HEK293 (cell line): ENCODE data around the gene VASN.

Source experiments
- CTCF ChIA-PET: fragments of 350-600 bp; formaldehyde crosslinking; extraction: SDS; loops from one replicate; lab custom pipeline; 2021; ENCODE audit warnings: antibody characterized with exemption; lab: Yijun Ruan, JAX
- POLR2A ChIA-PET: fragments of 300-600 bp; formaldehyde crosslinking; extraction: SDS; loops from one replicate; lab custom pipeline; 2020; ENCODE audit warnings: antibody characterized with exemption, inconsistent platforms; lab: Yijun Ruan, JAX
- H3K27ac ChIP-seq: fragments of 200-500 bp; sonication (Bioruptor generic); 2 replicates; pipeline ENCODE4 v1.5.1; 2014; ENCODE audit warnings: low read depth, low read length, control low read depth, inconsistent platforms; ENCODE audit errors: extremely low read depth
- H3K36me3 ChIP-seq, 2 experiments: fragments of 200-500 bp in 1 of 2; sonication (Bioruptor generic) in 1 of 2; 1 replicate in 1 of 2; 2 replicates in 1 of 2; pipeline ENCODE4 v1.5.1; 2014 to 2017; ENCODE audit warnings: inconsistent platforms in 2 of 2, low read length in 2 of 2; ENCODE audit not compliant: control insufficient read depth in 2 of 2, insufficient read depth in 1 of 2
- H3K4me1 ChIP-seq: fragments of 200-500 bp; sonication (Bioruptor generic); 2 replicates; pipeline ENCODE4 v1.5.1; 2014; ENCODE audit warnings: mild to moderate bottlenecking, low read length, inconsistent platforms; ENCODE audit not compliant: control insufficient read depth, insufficient read depth
- H3K4me3 ChIP-seq: 2 replicates; pipeline ENCODE4 v1.5.1; 2011; ENCODE audit warnings: low read depth, mild to moderate bottlenecking, control low read depth, low read length, moderate library complexity
- H3K9me3 ChIP-seq: fragments of 200-500 bp; sonication (Bioruptor generic); 2 replicates; pipeline ENCODE4 v1.5.1; 2014; ENCODE audit warnings: low read depth, low read length, inconsistent platforms; ENCODE audit not compliant: control insufficient read depth, insufficient read depth
- EGR2 ChIP-seq: fragments of 450-650 bp; formaldehyde crosslinking; IDR thresholded peaks from 2 replicates; pipeline ENCODE4 v1.5.1; 2016; ENCODE audit warnings: low read depth, missing biosample characterization, missing genetic modification characterization
- GLIS1 ChIP-seq: fragments of 450-650 bp; formaldehyde crosslinking; IDR thresholded peaks from 2 replicates; pipeline ENCODE4 v1.5.1; 2016; ENCODE audit warnings: missing biosample characterization, missing genetic modification characterization
- IKZF3 ChIP-seq: fragments of 450-650 bp; IDR thresholded peaks from 2 replicates; pipeline ENCODE4 v1.5.0; 2018; ENCODE audit warnings: missing biosample characterization, mild to moderate bottlenecking, missing genetic modification characterization, moderate library complexity
- KLF1 ChIP-seq: fragments of 450-650 bp; formaldehyde crosslinking; IDR thresholded peaks from 2 replicates; pipeline ENCODE4 v1.5.1; 2016; ENCODE audit warnings: missing biosample characterization, missing genetic modification characterization
- PATZ1 ChIP-seq: fragments of 450-650 bp; formaldehyde crosslinking; IDR thresholded peaks from 2 replicates; pipeline ENCODE4 v1.5.1; 2016; ENCODE audit warnings: missing biosample characterization, missing genetic modification characterization
- PRDM1 ChIP-seq: fragments of 450-650 bp; formaldehyde crosslinking; IDR thresholded peaks from 2 replicates; pipeline ENCODE4; 2016; ENCODE audit warnings: missing biosample characterization, missing genetic modification characterization
- SCRT1 ChIP-seq: fragments of 450-650 bp; formaldehyde crosslinking; IDR thresholded peaks from 2 replicates; pipeline ENCODE4 v1.5.1; 2016; ENCODE audit warnings: missing biosample characterization, missing genetic modification characterization, borderline replicate concordance
- SP2 ChIP-seq: fragments of 450-650 bp; formaldehyde crosslinking; IDR thresholded peaks from 2 replicates; pipeline ENCODE4 v1.5.1; 2016; ENCODE audit warnings: missing biosample characterization, missing genetic modification characterization
- ZFHX2 ChIP-seq: fragments of 450-650 bp; formaldehyde crosslinking; conservative IDR thresholded peaks from 2 replicates; pipeline ENCODE4 v1.5.1; 2016; ENCODE audit warnings: missing biosample characterization, missing genetic modification characterization
- ZIC2 ChIP-seq: fragments of 450-650 bp; formaldehyde crosslinking; IDR thresholded peaks from 2 replicates; pipeline ENCODE4 v1.5.1; 2016; ENCODE audit warnings: missing biosample characterization, missing genetic modification characterization
- ZNF16 ChIP-seq: fragments of 450-650 bp; formaldehyde crosslinking; IDR thresholded peaks from 2 replicates; pipeline ENCODE4 v1.5.1; 2016; ENCODE audit warnings: low read depth, missing biosample characterization, missing genetic modification characterization
- ZNF174 ChIP-seq: fragments of 450-650 bp; formaldehyde crosslinking; IDR thresholded peaks from 2 replicates; pipeline ENCODE4 v1.5.0; 2017; ENCODE audit warnings: missing biosample characterization, mild to moderate bottlenecking, missing genetic modification characterization
- ZNF514 ChIP-seq: fragments of 450-650 bp; formaldehyde crosslinking; IDR thresholded peaks from 2 replicates; pipeline ENCODE4 v1.5.1; 2016; ENCODE audit warnings: missing biosample characterization, missing genetic modification characterization
- ZNF585B ChIP-seq: fragments of 450-650 bp; formaldehyde crosslinking; IDR thresholded peaks from 2 replicates; pipeline ENCODE4 v1.5.1; 2016; ENCODE audit warnings: missing biosample characterization, missing genetic modification characterization
- ZNF621 ChIP-seq: fragments of 450-650 bp; formaldehyde crosslinking; IDR thresholded peaks from 2 replicates; pipeline ENCODE4 v1.5.1; 2017; ENCODE audit warnings: missing biosample characterization, missing genetic modification characterization
- ZNF677 ChIP-seq: fragments of 450-650 bp; IDR thresholded peaks from 2 replicates; pipeline ENCODE4 v1.5.0; 2018; ENCODE audit warnings: missing biosample characterization, mild to moderate bottlenecking, missing genetic modification characterization, moderate library complexity
- TF ChIP-seq, protein P1 (sequence below): fragments of 450-650 bp; formaldehyde crosslinking; IDR thresholded peaks from 2 replicates; pipeline ENCODE4 v1.5.1; 2016; ENCODE audit warnings: missing biosample characterization, missing genetic modification characterization, borderline replicate concordance
- TF ChIP-seq, protein P2 (sequence below): fragments of 450-650 bp; formaldehyde crosslinking; IDR thresholded peaks from 2 replicates; pipeline ENCODE4 v1.5.1; 2016; ENCODE audit warnings: missing biosample characterization, missing genetic modification characterization
- TF ChIP-seq, protein P3 (sequence below): fragments of 450-650 bp; formaldehyde crosslinking; IDR thresholded peaks from 2 replicates; pipeline ENCODE4 v1.5.1; 2016; ENCODE audit warnings: missing biosample characterization, missing genetic modification characterization
- TF ChIP-seq, protein P4 (sequence below): fragments of 450-650 bp; formaldehyde crosslinking; IDR thresholded peaks from 2 replicates; pipeline ENCODE4 v1.5.1; 2017; ENCODE audit warnings: missing biosample characterization, missing genetic modification characterization

Gene VASN

GRCh38 chr16:4392382-4393239, 21.0 kb downstream of the VASN start:
- CTCF ChIA-PET, result interaction anchor here (0.9 to 6.9 kb wide), 3 partner anchors 11 to 139 kb away, joined by 4 to 91 read pairs (median 5); no protein-coding TSS in a partner anchor

DNA sequence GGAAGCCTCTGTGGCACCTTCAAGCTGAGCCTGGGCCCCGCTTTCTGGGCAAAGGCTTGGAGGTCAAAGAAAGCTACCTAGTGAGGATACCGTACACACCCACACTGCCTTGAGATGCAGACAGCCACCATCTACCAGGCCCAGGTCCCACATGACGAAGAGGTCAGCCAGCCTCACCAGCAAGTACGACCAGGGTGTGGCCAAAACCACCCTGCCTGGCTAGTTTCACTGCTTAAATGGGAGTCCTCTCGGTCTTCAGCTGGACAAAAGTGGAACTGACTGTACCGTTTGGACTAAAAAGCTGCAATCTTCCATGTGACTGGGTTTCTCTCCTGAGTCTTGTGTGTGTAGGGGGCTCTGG, 21.6 kb downstream of the VASN start:
- CTCF ChIA-PET, result interaction anchor here (0.7 to 6.9 kb wide), 4 partner anchors 10 to 140 kb away, joined by 3 to 91 read pairs (median 4); no protein-coding TSS in a partner anchor
- Histone ChIP-seq H3K4me1 (no peaks in the 10 kb centered on the region), H3K9me3 (no peaks in the 10 kb centered on the region), H3K27ac (no peak overlapping the region), H3K4me3 (no peak overlapping the region), H3K36me3 (peaks cover 0 to 45% of the 10 kb centered on the region in 2 experiments; a peak in 2 of 3 replicates)
- TF ChIP-seq, protein P1, sequence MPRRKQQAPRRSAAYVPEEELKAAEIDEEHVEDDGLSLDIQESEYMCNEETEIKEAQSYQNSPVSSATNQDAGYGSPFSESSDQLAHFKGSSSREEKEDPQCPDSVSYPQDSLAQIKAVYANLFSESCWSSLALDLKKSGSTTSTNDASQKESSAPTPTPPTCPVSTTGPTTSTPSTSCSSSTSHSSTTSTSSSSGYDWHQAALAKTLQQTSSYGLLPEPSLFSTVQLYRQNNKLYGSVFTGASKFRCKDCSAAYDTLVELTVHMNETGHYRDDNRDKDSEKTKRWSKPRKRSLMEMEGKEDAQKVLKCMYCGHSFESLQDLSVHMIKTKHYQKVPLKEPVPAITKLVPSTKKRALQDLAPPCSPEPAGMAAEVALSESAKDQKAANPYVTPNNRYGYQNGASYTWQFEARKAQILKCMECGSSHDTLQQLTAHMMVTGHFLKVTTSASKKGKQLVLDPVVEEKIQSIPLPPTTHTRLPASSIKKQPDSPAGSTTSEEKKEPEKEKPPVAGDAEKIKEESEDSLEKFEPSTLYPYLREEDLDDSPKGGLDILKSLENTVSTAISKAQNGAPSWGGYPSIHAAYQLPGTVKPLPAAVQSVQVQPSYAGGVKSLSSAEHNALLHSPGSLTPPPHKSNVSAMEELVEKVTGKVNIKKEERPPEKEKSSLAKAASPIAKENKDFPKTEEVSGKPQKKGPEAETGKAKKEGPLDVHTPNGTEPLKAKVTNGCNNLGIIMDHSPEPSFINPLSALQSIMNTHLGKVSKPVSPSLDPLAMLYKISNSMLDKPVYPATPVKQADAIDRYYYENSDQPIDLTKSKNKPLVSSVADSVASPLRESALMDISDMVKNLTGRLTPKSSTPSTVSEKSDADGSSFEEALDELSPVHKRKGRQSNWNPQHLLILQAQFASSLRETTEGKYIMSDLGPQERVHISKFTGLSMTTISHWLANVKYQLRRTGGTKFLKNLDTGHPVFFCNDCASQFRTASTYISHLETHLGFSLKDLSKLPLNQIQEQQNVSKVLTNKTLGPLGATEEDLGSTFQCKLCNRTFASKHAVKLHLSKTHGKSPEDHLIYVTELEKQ (tag by site-specific recombination), result no peak
- TF ChIP-seq ZNF16 (tag by site-specific recombination) (no peak), ZNF174 (tag by site-specific recombination) (no peak), ZNF677 (tag by site-specific recombination) (no peak), KLF1 (tag by site-specific recombination) (no peak), ZNF585B (tag by site-specific recombination) (no peak), ZNF514 (tag by site-specific recombination) (no peak), PRDM1 (no peak), PATZ1 (tag by site-specific recombination) (no peak)
- TF ChIP-seq, protein P2, sequence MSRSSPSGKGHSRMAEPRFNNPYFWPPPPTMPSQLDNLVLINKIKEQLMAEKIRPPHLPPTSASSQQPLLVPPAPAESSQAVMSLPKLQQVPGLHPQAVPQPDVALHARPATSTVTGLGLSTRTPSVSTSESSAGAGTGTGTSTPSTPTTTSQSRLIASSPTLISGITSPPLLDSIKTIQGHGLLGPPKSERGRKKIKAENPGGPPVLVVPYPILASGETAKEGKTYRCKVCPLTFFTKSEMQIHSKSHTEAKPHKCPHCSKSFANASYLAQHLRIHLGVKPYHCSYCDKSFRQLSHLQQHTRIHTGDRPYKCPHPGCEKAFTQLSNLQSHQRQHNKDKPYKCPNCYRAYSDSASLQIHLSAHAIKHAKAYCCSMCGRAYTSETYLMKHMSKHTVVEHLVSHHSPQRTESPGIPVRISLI (tag by site-specific recombination), result no peak
- TF ChIP-seq, protein P3, sequence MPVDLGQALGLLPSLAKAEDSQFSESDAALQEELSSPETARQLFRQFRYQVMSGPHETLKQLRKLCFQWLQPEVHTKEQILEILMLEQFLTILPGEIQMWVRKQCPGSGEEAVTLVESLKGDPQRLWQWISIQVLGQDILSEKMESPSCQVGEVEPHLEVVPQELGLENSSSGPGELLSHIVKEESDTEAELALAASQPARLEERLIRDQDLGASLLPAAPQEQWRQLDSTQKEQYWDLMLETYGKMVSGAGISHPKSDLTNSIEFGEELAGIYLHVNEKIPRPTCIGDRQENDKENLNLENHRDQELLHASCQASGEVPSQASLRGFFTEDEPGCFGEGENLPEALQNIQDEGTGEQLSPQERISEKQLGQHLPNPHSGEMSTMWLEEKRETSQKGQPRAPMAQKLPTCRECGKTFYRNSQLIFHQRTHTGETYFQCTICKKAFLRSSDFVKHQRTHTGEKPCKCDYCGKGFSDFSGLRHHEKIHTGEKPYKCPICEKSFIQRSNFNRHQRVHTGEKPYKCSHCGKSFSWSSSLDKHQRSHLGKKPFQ, result no peak
- POLR2A ChIA-PET, result no interaction called here

More at GRCh38 chr16:4392382-4393239, 21.0 kb downstream of the VASN start:
- Histone ChIP-seq H3K4me1 (no peaks in the 10 kb centered on the region), H3K4me3 (no peak overlapping the region), H3K27ac (no peak overlapping the region), H3K36me3 (peaks cover 0 to 50% of the 10 kb centered on the region in 2 experiments; a peak in 2 of 3 replicates), H3K9me3 (no peaks in the 10 kb centered on the region)
- POLR2A ChIA-PET, result no interaction called here
- TF ChIP-seq, protein P4, sequence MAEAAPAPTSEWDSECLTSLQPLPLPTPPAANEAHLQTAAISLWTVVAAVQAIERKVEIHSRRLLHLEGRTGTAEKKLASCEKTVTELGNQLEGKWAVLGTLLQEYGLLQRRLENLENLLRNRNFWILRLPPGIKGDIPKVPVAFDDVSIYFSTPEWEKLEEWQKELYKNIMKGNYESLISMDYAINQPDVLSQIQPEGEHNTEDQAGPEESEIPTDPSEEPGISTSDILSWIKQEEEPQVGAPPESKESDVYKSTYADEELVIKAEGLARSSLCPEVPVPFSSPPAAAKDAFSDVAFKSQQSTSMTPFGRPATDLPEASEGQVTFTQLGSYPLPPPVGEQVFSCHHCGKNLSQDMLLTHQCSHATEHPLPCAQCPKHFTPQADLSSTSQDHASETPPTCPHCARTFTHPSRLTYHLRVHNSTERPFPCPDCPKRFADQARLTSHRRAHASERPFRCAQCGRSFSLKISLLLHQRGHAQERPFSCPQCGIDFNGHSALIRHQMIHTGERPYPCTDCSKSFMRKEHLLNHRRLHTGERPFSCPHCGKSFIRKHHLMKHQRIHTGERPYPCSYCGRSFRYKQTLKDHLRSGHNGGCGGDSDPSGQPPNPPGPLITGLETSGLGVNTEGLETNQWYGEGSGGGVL (tag by site-specific recombination), result peak; percentile 85
- peak; percentile 96 for TF ChIP-seq ZFHX2 (tag by site-specific recombination)
- TF ChIP-seq SCRT1 (tag by site-specific recombination), result no peak
- TF ChIP-seq PATZ1 (tag by site-specific recombination), result peak; percentile 18; the same call in 1 of the 2 replicates
- TF ChIP-seq IKZF3, result no peak
- TF ChIP-seq EGR2 (tag by site-specific recombination), result peak; percentile 95
- TF ChIP-seq ZIC2 (tag by site-specific recombination), result peak; percentile 34
- 0 out of 2 replicates have a peak, but pooled peaks have one; percentile 17 for TF ChIP-seq SP2 (tag by site-specific recombination)
- TF ChIP-seq GLIS1 (tag by site-specific recombination), result 0 out of 2 replicates have a peak, but pooled peaks have one; percentile 23
- TF ChIP-seq ZNF621, result no peak
